Astrocyte (in vitro differentiated cells and primary cell): ENCODE measurements around the gene NXPH4.

ENCODE experiments used
- CTCF ChIP-seq: IDR thresholded peaks from 2 replicates; pipeline ENCODE4 v1.5.1; 2011; ENCODE audit warnings: low read depth, mild to moderate bottlenecking, inconsistent platforms, low read length, moderate library complexity; ENCODE audit not compliant: insufficient read depth
- EZH2 ChIP-seq: IDR thresholded peaks from 2 replicates; pipeline ENCODE4 v1.6.1; 2012; ENCODE audit warnings: mild to moderate bottlenecking, low read length, inconsistent platforms; ENCODE audit not compliant: insufficient read depth

- no peak for TF ChIP-seq CTCF
- no peak for TF ChIP-seq EZH2
Measured at GRCh38 chr12:57234233-57234570, 17.6 kb downstream of the NXPH4 start.
